Endothelial cell of umbilical vein (primary cell): ENCODE results near the gene YTHDF1. TPM values are rescaled to one million over a fixed set of nuclear protein-coding genes. Genes with fewer than 3 reads are reported as not detected.

Experiments used
- BruUV-seq: library from RNA; stranded (reverse); fragments of 400-500 nt; replicated peaks from 2 replicates; lab custom pipeline; 2021; lab: Mats Ljungman, UMichigan
- CTCF ChIA-PET: fragments of 300-600, 350-600 bp; sonication (Branson Sonifier 250); formaldehyde crosslinking; loops from one replicate; lab custom pipeline; 2021; ENCODE audit warnings: antibody characterized with exemption, inconsistent platforms; lab: Charles Lee
- POLR2A ChIA-PET: fragments of 300-600, 350-600 bp; sonication (Branson Sonifier 250); formaldehyde crosslinking; loops from one replicate; lab custom pipeline; 2021; ENCODE audit warnings: antibody characterized with exemption, inconsistent platforms; lab: Charles Lee
- DNase-seq: peaks from one replicate; pipeline ENCODE4 v3.0.0-alpha.2; 2011; ENCODE audit warnings: low read depth, low spot score
- FAIRE-seq: peaks from 2 replicates; lab custom pipeline; 2011; peaks lifted over from hg19 to GRCh38; lab: Jason Lieb, UNC
- H2AFZ ChIP-seq: 2 replicates; pipeline ENCODE4 v1.6.0; 2012; ENCODE audit warnings: low read depth, low read length, control low read depth, inconsistent platforms
- H3K27ac ChIP-seq: 2 replicates; pipeline ENCODE4 v1.5.1; 2011; ENCODE audit warnings: low read depth, mild to moderate bottlenecking, control low read depth, low read length, moderate library complexity; ENCODE audit not compliant: insufficient read depth
- H3K27me3 ChIP-seq, 2 experiments: 2 replicates each; pipeline versions ENCODE4 v1.6.0 to v1.6.1; 2011; ENCODE audit warnings: low read length in 2 of 2, mixed read lengths in 1 of 2; ENCODE audit not compliant: control insufficient read depth in 2 of 2, insufficient read depth in 2 of 2
- H3K36me3 ChIP-seq, 2 experiments: 2 replicates in 1 of 2; 3 replicates in 1 of 2; pipeline ENCODE4 v1.5.1; 2011; ENCODE audit warnings: low read length in 2 of 2, mild to moderate bottlenecking in 1 of 2, moderate library complexity in 1 of 2; ENCODE audit not compliant: control insufficient read depth in 2 of 2, insufficient read depth in 2 of 2; ENCODE audit errors: extremely low read depth in 1 of 2
- H3K4me1 ChIP-seq: 3 replicates; pipeline ENCODE4 v1.5.1; 2011; ENCODE audit warnings: mild to moderate bottlenecking, low read length; ENCODE audit not compliant: control insufficient read depth, insufficient read depth; ENCODE audit errors: extremely low read depth
- H3K4me2 ChIP-seq: 2 replicates; pipeline ENCODE4 v1.6.1; 2011; ENCODE audit warnings: low read length, control low read depth, mixed read lengths; ENCODE audit not compliant: insufficient read depth
- H3K4me3 ChIP-seq, 3 experiments: fragments of 200-600 bp in 1 of 3; sonication (generic), shearing (Covaris generic) in 1 of 3; replicated peaks in 1 of 3; 2 replicates each; pipeline ENCODE4 v1.5.1; 2011 to 2016; ENCODE audit warnings: control low read depth in 3 of 3, low read length in 3 of 3, mild to moderate bottlenecking in 2 of 3, inconsistent platforms in 1 of 3, low read depth in 1 of 3, moderate library complexity in 1 of 3; ENCODE audit not compliant: insufficient read depth in 1 of 3
- H3K79me2 ChIP-seq: 2 replicates; pipeline ENCODE4 v1.6.0; 2012; ENCODE audit warnings: low read length, inconsistent platforms; ENCODE audit not compliant: control insufficient read depth, insufficient read depth
- H3K9ac ChIP-seq: replicated peaks from 2 replicates; pipeline ENCODE3; 2011; ENCODE audit warnings: low read length, control low read depth; ENCODE audit not compliant: insufficient read depth; ENCODE audit errors: extremely low read depth
- H3K9me1 ChIP-seq: replicated peaks from 3 replicates; pipeline ENCODE4 v1.6.0; 2011; ENCODE audit warnings: mild to moderate bottlenecking, low read length; ENCODE audit not compliant: control insufficient read depth, insufficient read depth; ENCODE audit errors: extremely low read depth
- H3K9me3 ChIP-seq: replicated peaks from 2 replicates; pipeline ENCODE4 v1.5.1; 2012; ENCODE audit warnings: low read length, inconsistent platforms; ENCODE audit not compliant: control insufficient read depth, insufficient read depth
- H4K20me1 ChIP-seq: replicated peaks from 2 replicates; pipeline ENCODE3; 2011; ENCODE audit warnings: mild to moderate bottlenecking, low read length; ENCODE audit not compliant: control insufficient read depth, insufficient read depth; ENCODE audit errors: extremely low read depth
- FOS ChIP-seq: IDR thresholded peaks from 2 replicates; pipeline ENCODE4 v1.6.1; 2011; ENCODE audit warnings: mild to moderate bottlenecking, low read length, moderate library complexity, borderline replicate concordance; ENCODE audit not compliant: insufficient read depth
- GATA2 ChIP-seq: IDR thresholded peaks from 2 replicates; pipeline ENCODE4 v1.7.0; 2011; ENCODE audit warnings: low read depth, mild to moderate bottlenecking, moderate library complexity, mixed read lengths, low read length; ENCODE audit not compliant: insufficient read length, insufficient read depth
- POLR2A ChIP-seq: IDR thresholded peaks from 2 replicates; pipeline ENCODE4 v1.6.1; 2012; ENCODE audit warnings: low read depth, mild to moderate bottlenecking, control low read depth, low read length
- dilution Hi-C: fragments of 300-500 bp; cut with MboI; formaldehyde crosslinking; loops from one replicate; pipeline ENCODE4 v1.15.0; 2019; ENCODE audit warnings: low sequenced_read_pairs; ENCODE audit not compliant: extremely low pct_ligation_motif_present
- intact Hi-C: fragments of 100-400 bp; cut with micrococcal nuclease; formaldehyde crosslinking; loops from one replicate; pipeline ENCODE4 v1.10.0; 2022
- polyA plus RNA-seq, 4 experiments: library from polyadenylated mRNA; depleted of rRNA in 3 of 4; stranded (reverse) in 3 of 4; unstranded in 1 of 4; fragments of >200 nt; gene quantifications; 2 replicates each; pipeline versions ENCODE4 v1.2.1 to v1.2.3, GENCODE V29; 2011 to 2012; ENCODE audit warnings: missing spikeins in 1 of 4
- total RNA-seq: library from RNA; stranded (reverse); gene quantifications from 2 replicates; pipeline ENCODE4 v1.2.3, GENCODE V29; 2021
- TF ChIP-seq, protein P1 (sequence below): IDR thresholded peaks from 2 replicates; pipeline ENCODE4 v1.6.1; 2011; ENCODE audit not compliant: insufficient read depth, insufficient read length
- TF ChIP-seq, protein P2 (sequence below), 2 donors: IDR thresholded peaks; 1 replicate in 1 of 2; 2 replicates in 1 of 2; pipeline ENCODE4 v1.5.1; 2011; ENCODE audit warnings: low read length in 2 of 2, mild to moderate bottlenecking in 2 of 2, moderate library complexity in 2 of 2, control low read depth in 1 of 2, inconsistent platforms in 1 of 2, low read depth in 1 of 2; ENCODE audit not compliant: insufficient read depth in 1 of 2; ENCODE audit errors: extremely low read depth in 1 of 2

Gene YTHDF1
- total and polyA plus RNA-seq, 2 donors (not counting 3 experiments of a cell fraction or from before 2014, with no cell fraction given), result 25.2 to 44.4 TPM

DNA sequence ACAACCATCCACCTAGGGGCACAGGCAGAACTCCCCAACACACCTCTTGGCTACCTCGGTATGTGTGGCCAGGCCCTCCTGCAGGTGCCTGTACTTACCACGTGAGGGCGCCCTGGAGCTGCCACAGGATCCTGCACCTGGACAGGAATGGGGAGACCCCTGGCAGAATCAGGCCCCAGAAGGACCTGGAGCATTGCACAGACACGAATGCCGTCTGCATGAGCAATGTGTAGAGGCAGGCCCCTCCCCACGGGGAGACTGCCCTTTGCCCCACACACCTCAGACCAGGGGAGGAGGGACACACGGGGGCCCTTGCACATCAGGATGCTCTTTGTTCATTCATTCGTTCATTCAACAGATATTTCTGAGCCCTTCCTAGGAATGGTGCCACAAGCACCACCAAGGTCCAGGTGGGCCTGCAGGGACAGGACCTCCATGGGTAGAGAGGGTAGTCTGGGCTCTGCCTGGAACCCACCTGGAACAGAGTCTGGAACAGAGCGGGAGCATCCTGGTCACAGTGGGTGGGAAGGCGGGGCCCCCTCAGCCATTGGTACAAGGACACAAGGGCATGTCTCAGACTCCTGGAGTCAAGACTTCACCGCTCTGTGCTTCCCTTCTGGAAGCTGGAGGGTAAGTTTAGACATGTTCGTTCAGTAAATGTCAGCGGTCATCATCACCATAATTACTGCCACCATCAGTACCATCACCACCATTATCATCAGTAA, 32.3 kb downstream of the YTHDF1 start:
- Histone ChIP-seq H3K9ac (no peak overlapping the region), H3K4me3 (no peak overlapping the region), H3K9me1 (no peaks in the 10 kb centered on the region), H3K79me2 (no peaks in the 10 kb centered on the region), H3K4me1 (no peaks in the 10 kb centered on the region), H3K36me3 (no peaks in the 10 kb centered on the region), H4K20me1 (no peaks in the 10 kb centered on the region), H2AFZ (no peak overlapping the region), H3K4me2 (no peak overlapping the region), H3K27me3 (peaks cover 11% of the 10 kb centered on the region in 2 experiments), H3K27ac (no peak overlapping the region), H3K9me3 (no peaks in the 10 kb centered on the region)
- dilution Hi-C loops (no loop called here), intact Hi-C loops (loop anchor here (5.0 kb wide), 1 partner anchor 34 kb away; the partner anchor contains the start of gene YTHDF1)
- CTCF ChIA-PET, result interaction anchor here (0.7 to 2.1 kb wide), 13 partner anchors 10 to 211 kb away, joined by 3 to 8 read pairs (median 4); no protein-coding TSS in a partner anchor
- POLR2A ChIA-PET, result no interaction called here
- DNase-seq (peak; percentile 35), FAIRE-seq (peak; percentile 56)
- TF ChIP-seq FOS, result no peak
- no peak for TF ChIP-seq GATA2
- TF ChIP-seq, protein P1, sequence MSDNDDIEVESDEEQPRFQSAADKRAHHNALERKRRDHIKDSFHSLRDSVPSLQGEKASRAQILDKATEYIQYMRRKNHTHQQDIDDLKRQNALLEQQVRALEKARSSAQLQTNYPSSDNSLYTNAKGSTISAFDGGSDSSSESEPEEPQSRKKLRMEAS, result no peak
- TF ChIP-seq POLR2A, result no peak
- TF ChIP-seq, protein P2, sequence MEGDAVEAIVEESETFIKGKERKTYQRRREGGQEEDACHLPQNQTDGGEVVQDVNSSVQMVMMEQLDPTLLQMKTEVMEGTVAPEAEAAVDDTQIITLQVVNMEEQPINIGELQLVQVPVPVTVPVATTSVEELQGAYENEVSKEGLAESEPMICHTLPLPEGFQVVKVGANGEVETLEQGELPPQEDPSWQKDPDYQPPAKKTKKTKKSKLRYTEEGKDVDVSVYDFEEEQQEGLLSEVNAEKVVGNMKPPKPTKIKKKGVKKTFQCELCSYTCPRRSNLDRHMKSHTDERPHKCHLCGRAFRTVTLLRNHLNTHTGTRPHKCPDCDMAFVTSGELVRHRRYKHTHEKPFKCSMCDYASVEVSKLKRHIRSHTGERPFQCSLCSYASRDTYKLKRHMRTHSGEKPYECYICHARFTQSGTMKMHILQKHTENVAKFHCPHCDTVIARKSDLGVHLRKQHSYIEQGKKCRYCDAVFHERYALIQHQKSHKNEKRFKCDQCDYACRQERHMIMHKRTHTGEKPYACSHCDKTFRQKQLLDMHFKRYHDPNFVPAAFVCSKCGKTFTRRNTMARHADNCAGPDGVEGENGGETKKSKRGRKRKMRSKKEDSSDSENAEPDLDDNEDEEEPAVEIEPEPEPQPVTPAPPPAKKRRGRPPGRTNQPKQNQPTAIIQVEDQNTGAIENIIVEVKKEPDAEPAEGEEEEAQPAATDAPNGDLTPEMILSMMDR (IDR thresholded peaks at IDR 0.05; ENCODE audit: extremely low read depth in 1 of 2, insufficient read depth in 1 of 2, low read depth in 1 of 2, low read length in 2 of 2), result peak; percentile 82 to 88
- BruUV-seq, result no TSS peak
